ENCODE data around the gene CDC42EP1. TPM values are rescaled to one million over a fixed set of nuclear protein-coding genes. Genes with fewer than 3 reads are reported as not detected.

The CDC42EP1 gene, protein sequence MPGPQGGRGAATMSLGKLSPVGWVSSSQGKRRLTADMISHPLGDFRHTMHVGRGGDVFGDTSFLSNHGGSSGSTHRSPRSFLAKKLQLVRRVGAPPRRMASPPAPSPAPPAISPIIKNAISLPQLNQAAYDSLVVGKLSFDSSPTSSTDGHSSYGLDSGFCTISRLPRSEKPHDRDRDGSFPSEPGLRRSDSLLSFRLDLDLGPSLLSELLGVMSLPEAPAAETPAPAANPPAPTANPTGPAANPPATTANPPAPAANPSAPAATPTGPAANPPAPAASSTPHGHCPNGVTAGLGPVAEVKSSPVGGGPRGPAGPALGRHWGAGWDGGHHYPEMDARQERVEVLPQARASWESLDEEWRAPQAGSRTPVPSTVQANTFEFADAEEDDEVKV
- 1 to 10 TPM; 4.0 to 4.6 TPM for total RNA-seq

DNA sequence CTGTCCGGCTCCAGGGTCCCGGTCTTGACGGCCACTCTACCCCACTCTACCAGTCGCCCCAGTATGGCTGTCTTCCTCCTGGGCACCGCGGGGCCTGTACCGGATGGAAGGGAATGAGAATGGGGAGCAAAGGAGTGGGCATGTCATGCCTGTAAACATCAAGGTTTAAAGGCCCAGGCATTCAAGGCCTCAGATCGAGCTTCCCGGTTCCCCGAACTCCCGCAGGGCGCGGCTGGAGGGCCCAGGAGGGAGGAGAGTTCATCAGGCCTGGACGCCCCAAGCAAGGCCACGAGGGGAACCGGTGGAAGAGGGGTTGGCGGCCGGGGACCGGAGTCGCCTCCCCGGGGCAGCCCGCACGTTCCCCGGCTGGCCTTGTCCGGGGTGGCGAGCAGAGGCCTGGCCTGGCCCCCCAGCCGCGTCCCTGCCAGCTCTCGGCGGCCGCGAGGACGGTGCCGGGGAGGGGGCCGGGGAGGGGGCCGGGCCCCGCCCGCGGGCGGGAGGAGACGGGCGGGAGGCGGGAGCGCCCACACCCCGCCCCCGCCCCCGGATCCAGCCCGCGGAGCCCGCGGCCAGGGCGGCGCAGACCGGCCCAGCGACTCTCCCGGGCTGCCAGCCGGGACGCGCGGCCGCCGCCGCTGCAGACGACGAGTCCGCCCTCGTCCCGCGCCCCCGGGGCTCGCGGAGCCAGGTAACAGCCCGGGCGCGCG is at the start of gene CDC42EP1:
CDC42EP1 (plus strand) TSS at position 580 of the 707 bp plus-strand sequence. CDS start 5,870 bp downstream, outside the sequence.
- peak within 1 kb of the TSS; percentile 79 to 84 for H3K4me3 Mint-ChIP-seq
- peak; percentile 7 to 34 for ATAC-seq (replicated peaks in 1 of 2)

DNA sequence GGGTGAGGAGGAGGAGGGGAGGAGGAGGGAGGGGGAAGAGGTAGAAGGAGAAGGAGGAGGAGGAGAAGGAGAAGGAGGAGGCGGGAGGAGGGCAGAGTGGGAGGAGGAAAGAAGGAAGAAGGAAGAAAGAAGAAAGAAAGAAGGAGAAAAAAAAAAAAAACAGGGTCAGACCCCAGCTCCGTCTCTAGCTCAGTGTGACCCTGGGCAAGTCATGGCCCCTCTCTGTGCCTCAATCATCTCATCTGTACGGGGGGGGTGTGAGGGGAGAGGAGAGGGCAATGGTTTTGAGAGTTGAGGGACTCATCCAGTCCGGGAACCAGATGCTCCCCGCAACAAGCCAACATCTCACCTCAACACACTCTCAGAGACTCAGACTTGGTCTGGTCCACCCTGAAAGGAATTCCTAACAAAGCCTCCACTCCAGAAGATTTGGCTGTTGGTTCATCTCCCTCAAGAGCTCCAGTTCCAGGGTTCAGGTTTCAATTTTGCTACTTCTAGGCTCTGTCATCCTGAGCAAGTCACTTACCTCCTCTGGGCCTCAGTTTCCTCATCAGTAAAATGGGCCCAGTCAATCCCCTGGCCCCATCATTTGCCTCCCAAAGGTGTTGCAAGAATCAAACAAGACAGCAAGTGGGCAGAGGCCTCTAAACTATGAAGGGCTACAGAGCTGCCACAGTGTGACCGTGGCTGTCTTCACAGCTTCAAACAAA is 48.7 kb upstream of the CDC42EP1 start:
- Mint-ChIP-seq H3K4me3 (no peak overlapping the region), H3K27me3 (ENCODE audit: low read depth) (no peaks in the 10 kb centered on the region), H3K27ac (no peak overlapping the region)

More for the DNA sequence above, at the start of gene CDC42EP1:
- Mint-ChIP-seq H3K4me1 (ENCODE audit: low read depth) (peaks cover 24% of the 10 kb centered on the region), H3K9me3 (no peaks in the 10 kb centered on the region), H3K27ac (no peak within 1 kb of the TSS), H3K36me3 (ENCODE audit: insufficient read depth in 2 of 2) (peaks cover 0 to 2% of the 10 kb centered on the region in 2 donors), H3K27me3 (ENCODE audit: low read depth) (peaks cover 54% of the 10 kb centered on the region)
- DNase-seq: peak in 1 of 2 donors; percentile 33

DNA sequence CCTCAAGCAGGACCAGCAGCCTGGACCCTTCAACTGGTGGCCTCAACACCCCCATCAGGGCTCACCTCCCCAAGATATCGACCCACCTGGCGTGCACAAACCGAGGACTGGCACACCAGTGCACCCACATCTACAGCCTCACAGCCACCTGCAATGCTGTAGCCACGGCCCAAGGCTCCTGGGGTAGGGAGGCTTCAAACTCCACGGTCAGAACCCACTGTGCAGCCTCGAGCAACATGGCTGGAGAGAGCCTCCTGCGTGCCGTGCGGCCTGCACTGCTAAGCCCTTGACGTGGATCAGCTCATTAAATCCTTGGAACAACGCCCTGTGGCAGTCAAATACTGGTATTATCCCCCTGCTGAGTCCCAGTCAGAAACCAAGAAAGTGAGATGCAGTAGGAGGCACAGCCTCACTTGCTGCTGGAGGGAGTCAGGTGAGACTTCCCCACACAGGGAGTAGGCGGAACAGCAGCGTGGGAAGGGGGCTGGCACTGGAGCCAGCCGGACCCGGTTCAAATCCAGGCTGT is 45.7 kb upstream of the CDC42EP1 start:
- Mint-ChIP-seq H3K27me3 (ENCODE audit: low read depth) (peaks cover 10% of the 10 kb centered on the region), H3K9me3 (no peaks in the 10 kb centered on the region), H3K4me1 (ENCODE audit: low read depth) (no peaks in the 10 kb centered on the region), H3K27ac (no peak overlapping the region), H3K36me3 (ENCODE audit: insufficient read depth in 2 of 2) (peaks cover 0 to 2% of the 10 kb centered on the region in 2 donors), H3K4me3 (no peak overlapping the region)
- ATAC-seq (replicated peaks in 1 of 2) (no peak), DNase-seq (no peak)

More for the DNA sequence above, 48.7 kb upstream of the CDC42EP1 start:
- Mint-ChIP-seq H3K9me3 (no peaks in the 10 kb centered on the region), H3K4me1 (ENCODE audit: low read depth) (no peaks in the 10 kb centered on the region), H3K36me3 (ENCODE audit: insufficient read depth in 2 of 2) (no peaks in the 10 kb centered on the region)
- DNase-seq (no peak), ATAC-seq (replicated peaks in 1 of 2) (no peak)

DNA sequence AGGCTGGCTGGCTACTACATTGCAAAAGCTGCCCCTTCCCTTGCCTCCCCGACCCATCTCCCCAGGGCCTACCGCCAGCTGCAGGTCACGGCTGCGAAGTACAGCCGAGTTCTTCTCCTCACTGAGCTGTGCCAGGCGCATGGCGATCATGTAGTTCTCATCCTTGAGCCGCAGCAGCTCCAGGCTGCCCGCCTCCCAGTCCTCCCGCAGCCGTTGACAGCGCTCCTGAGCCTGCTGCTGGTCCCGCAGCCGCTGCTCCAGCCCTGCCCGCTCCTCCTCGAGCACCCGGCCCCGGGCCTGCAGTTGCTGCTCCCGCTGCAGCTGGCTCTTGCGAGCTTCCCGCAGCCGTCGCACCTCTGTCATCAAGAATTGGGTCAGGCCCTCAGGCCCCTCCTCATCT is 44.4 kb upstream of the CDC42EP1 start:
- Mint-ChIP-seq H3K27me3 (ENCODE audit: low read depth) (peaks cover 21% of the 10 kb centered on the region), H3K4me3 (no peak overlapping the region), H3K4me1 (ENCODE audit: low read depth) (no peaks in the 10 kb centered on the region), H3K36me3 (ENCODE audit: insufficient read depth in 2 of 2) (peaks cover 0 to 2% of the 10 kb centered on the region in 2 donors), H3K9me3 (no peaks in the 10 kb centered on the region), H3K27ac (no peak overlapping the region)
- no peak for DNase-seq
- no peak for ATAC-seq (replicated peaks in 1 of 2)

DNA sequence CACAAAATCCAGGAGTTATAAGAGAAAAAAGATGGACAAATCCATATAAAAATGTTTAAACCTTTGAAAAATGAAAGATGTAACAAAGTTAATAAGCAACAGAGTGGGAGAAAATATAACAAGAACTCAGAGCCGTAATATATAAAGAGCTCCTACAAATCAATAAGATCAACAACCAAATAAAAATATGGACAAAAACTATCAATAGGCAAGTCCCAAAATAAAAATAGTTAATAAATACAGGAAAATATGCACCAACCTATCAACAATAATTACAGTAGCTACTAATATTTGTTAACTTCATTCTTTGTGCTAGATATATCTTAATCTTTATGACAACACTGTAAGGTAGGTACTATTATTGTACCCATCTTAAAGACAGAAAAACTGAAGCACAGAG is 43.8 kb upstream of the CDC42EP1 start:
- Mint-ChIP-seq H3K9me3 (no peaks in the 10 kb centered on the region), H3K4me1 (ENCODE audit: low read depth) (no peaks in the 10 kb centered on the region), H3K27me3 (ENCODE audit: low read depth) (peaks cover 26% of the 10 kb centered on the region), H3K27ac (no peak overlapping the region), H3K36me3 (ENCODE audit: insufficient read depth in 2 of 2) (peaks cover 0 to 2% of the 10 kb centered on the region in 2 donors), H3K4me3 (no peak overlapping the region)
- DNase-seq: no peak
- no peak for ATAC-seq (replicated peaks in 1 of 2)

DNA sequence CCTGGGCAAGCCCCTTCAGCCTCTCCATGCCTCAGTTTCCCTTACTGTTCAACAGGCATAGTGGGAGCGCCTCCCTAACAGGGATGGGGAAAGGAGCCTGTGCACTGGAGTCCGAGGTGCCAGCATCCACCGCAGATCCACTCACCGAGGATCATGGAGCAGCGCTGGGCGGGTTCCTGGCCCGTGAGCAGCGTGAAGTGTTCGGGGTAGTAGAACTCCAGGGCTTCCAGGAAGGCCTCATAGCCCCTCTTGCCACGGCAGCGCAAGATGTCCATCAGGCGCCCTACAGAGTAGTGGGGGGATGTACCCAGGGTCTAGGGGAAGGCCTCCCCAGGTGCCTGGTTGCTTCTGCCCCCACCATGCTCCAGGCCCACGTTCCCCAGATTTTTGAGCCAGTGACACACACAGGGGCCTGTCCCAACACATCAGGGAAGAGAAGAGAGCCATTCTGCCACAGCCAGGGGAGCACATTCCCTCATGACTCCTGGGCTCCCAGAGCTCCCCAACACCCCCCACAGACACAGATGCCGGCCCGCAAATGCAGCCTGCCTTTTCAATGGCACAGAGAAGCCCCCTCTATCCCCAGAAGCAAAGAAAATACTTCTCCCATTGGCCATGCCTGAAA is 42.3 kb upstream of the CDC42EP1 start:
- peaks cover 41% of the 10 kb centered on the region for H3K27me3 Mint-ChIP-seq (ENCODE audit: low read depth)
- no peak for DNase-seq
- peaks cover 0 to 2% of the 10 kb centered on the region in 2 donors for H3K36me3 Mint-ChIP-seq (ENCODE audit: insufficient read depth in 2 of 2)
- no peak overlapping the region for H3K27ac Mint-ChIP-seq
- peak overlapping the region; percentile 74 to 80 for H3K4me3 Mint-ChIP-seq
- ATAC-seq (replicated peaks in 1 of 2): no peak
- no peaks in the 10 kb centered on the region for H3K9me3 Mint-ChIP-seq
- H3K4me1 Mint-ChIP-seq (ENCODE audit: low read depth): no peaks in the 10 kb centered on the region

DNA sequence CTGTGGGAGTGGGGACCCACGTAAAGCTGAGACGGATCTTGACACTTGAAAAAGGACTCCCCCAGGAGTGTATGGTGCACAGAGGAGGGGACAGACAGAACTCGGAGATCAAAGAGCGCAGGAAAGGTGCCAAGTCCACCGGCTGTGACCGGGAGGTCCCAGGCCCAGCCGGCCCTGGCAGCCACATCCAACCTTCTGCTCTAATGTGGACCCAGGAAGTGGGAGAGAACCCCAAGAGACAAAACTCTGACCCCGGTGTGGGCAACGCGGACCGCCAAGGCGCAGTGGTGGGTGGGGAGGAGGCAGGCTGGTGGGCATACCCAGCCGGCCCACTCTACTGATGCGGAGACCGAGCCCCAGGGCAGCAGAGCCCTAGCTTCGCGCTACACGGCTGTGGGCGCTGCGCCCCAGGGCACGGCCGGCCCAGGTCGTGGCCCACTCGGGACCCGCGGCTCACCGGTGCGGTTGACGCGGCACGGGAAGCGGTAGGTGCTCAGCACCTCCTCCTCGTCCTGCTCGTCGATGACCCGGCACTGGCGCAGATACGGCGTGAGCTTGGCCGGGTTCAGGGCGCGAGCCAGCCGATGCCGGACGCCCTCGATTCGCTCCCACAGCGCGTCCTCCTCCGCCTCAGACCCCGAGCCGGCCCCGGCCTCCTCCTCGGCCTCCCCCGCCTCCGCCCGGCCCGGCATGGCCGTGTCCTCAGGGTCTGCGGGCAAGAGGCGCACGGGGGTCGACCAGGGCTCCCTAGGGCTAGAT is 41.6 kb upstream of the CDC42EP1 start:
- Mint-ChIP-seq H3K36me3 (ENCODE audit: insufficient read depth in 2 of 2) (peaks cover 0 to 2% of the 10 kb centered on the region in 2 donors), H3K4me3 (peak overlapping the region; percentile 74 to 80), H3K4me1 (ENCODE audit: low read depth) (no peaks in the 10 kb centered on the region), H3K27me3 (ENCODE audit: low read depth) (peaks cover 49% of the 10 kb centered on the region), H3K9me3 (no peaks in the 10 kb centered on the region), H3K27ac (no peak overlapping the region)
- ATAC-seq (replicated peaks in 1 of 2) (peak; percentile 46 to 56), DNase-seq (peak; percentile 10 to 19)

DNA sequence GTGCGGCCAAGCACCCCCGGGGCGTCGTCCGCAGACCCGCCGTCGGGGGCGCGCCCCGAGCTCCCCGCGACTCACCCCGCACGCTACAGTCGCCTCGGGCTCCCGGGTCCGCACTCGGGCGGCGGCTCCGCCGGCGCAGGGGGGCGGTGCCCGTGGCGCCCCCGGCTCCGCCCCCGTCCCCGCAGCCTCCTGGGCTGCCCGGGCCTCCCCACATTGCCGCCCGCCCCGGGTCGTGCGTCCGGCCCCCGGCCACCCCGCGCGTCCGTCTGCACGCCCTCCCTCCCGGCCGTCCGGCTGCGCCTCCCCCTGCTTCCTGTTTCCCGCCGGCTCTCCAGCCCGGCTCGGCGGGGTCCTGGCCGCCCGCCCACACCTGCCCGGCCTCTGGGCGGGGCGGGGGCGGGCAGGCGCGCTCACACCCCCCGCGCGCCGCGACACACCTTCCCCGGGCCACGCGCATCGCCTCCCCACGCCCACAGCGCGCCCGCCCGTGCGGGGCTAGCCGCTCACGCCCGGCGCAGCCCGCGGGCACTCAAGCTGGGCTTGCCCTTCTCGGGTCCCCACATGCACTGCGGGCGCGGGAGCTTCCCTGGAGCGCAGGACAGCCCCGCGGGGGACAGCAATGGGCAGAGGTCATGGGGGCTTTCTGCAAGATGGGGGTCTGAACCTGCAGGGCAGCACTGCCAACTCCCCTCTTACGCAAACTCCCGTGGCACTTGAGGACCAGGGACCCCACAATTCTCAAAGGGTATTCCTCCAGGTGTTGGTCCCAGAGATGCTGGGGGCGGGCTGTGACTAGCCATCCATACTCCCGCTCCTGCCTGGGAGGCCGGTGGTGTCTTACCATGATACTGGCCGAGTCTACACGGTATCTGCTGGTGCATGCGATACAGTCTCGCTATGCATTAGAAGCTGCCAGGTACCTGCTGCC is 40.7 kb upstream of the CDC42EP1 start, which contains the start of gene CARD10:
CARD10 (minus strand) TSS at position 148 of the 928 bp plus-strand sequence. CDS start 215 bp downstream, outside the sequence.
- DNase-seq (peak; percentile 15 to 30), ATAC-seq (replicated peaks in 1 of 2) (peak; percentile 76 to 78)
- Mint-ChIP-seq H3K4me3 (peak within 1 kb of the TSS; percentile 74 to 80), H3K4me1 (ENCODE audit: low read depth) (no peaks in the 10 kb centered on the region), H3K36me3 (ENCODE audit: insufficient read depth in 2 of 2) (peaks cover 0 to 2% of the 10 kb centered on the region in 2 donors), H3K27me3 (ENCODE audit: low read depth) (peaks cover 50% of the 10 kb centered on the region), H3K27ac (no peak within 1 kb of the TSS), H3K9me3 (no peaks in the 10 kb centered on the region)

DNA sequence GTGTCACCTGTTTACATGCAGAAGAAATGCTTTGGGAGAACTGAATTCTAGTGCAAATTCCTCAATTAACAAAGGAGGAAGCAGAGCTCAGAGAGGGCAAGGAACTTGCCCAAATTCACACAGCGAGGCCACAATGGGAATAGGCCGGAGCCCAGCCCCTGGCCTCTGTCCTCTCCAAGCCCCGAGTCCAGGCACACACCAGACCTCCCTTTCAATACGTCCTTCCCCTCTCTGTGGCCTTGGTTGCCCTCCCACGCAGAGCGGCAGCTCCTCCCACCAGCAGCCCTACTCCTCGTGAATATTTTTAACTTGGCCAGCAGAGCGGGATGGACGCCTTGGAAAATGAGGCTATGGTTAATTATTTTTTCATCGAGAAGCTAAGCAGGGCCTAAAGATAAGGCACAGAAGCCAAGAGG is 39.5 kb upstream of the CDC42EP1 start:
- no peak overlapping the region for H3K27ac Mint-ChIP-seq
- H3K9me3 Mint-ChIP-seq: no peaks in the 10 kb centered on the region
- no peak for ATAC-seq (replicated peaks in 1 of 2)
- DNase-seq: no peak
- peaks cover 50% of the 10 kb centered on the region for H3K27me3 Mint-ChIP-seq (ENCODE audit: low read depth)
- no peak overlapping the region for H3K4me3 Mint-ChIP-seq
- H3K4me1 Mint-ChIP-seq (ENCODE audit: low read depth): peaks cover 4% of the 10 kb centered on the region
- peaks cover 0 to 2% of the 10 kb centered on the region in 2 donors for H3K36me3 Mint-ChIP-seq (ENCODE audit: insufficient read depth in 2 of 2)

DNA sequence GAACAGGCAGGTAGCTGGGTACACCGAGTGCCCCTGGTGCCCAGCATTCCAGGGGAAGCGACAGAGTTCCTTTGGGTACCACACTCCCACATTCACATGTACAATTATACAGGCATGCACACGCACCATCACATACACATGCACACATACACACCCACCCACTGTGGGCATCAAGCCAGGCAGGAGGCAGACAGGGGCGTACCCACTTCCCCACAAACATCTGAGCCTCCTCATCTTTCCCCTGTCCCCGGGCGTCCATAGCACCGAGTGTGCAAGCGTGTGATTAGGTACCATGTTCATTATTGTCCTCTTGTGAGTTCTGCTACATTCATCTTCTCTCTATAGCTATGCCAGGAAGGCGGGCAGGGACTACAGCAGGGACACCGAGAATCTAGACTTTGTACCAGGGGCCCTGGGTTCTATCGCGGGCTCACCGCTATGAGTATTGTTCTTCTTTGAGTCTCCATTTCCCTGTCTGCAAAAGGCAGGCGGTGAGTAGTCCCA is 39.0 kb upstream of the CDC42EP1 start:
- no peak overlapping the region for H3K4me3 Mint-ChIP-seq
- peaks cover 7% of the 10 kb centered on the region for H3K4me1 Mint-ChIP-seq (ENCODE audit: low read depth)
- H3K9me3 Mint-ChIP-seq: no peaks in the 10 kb centered on the region

DNA sequence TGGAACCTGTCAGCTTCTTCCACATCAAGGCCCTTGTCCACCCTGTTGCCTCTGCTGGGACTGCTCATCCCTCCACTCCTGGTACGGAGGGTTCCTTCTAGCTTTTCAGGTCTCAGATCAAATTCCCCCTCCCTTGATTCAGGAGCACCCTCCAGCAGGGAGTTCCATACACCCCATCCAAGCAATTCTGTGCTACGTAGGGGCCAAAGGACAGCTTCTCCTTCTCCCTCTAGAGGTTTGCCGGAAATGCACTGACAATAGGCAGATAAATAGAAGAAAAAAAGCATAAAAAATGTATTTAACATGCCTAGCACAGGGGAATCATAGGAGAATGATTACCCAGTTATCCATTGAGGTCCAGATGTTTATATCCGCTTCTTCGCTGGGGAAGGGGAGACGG is 37.8 kb upstream of the CDC42EP1 start:
- DNase-seq: no peak
- Mint-ChIP-seq H3K4me1 (ENCODE audit: low read depth) (peaks cover 7% of the 10 kb centered on the region), H3K36me3 (ENCODE audit: insufficient read depth in 2 of 2) (peaks cover 0 to 2% of the 10 kb centered on the region in 2 donors), H3K4me3 (no peak overlapping the region), H3K9me3 (no peaks in the 10 kb centered on the region), H3K27me3 (ENCODE audit: low read depth) (peaks cover 50% of the 10 kb centered on the region), H3K27ac (no peak overlapping the region)
- ATAC-seq (replicated peaks in 1 of 2): no peak

More for the DNA sequence above, 39.0 kb upstream of the CDC42EP1 start:
- ATAC-seq (replicated peaks in 1 of 2): no peak
- Mint-ChIP-seq H3K36me3 (ENCODE audit: insufficient read depth in 2 of 2) (peaks cover 0 to 2% of the 10 kb centered on the region in 2 donors), H3K27ac (no peak overlapping the region), H3K27me3 (ENCODE audit: low read depth) (peaks cover 50% of the 10 kb centered on the region)
- DNase-seq: no peak
